LoVo (cell line): ENCODE measurements around the gene ZNF827.

Experiments
- DNase-seq: peaks from one replicate; pipeline ENCODE4 v3.0.0-alpha.2; 2016; ENCODE audit warnings: low spot score

The ZNF827 gene

GRCh38 chr4:145796346-145796745 is 142.3 kb downstream of the ZNF827 start:
- DNase-seq = no peak

GRCh38 chr4:145795521-145795920 is 143.1 kb downstream of the ZNF827 start:
- DNase-seq = no peak

GRCh38 chr4:145792429-145792828 is 146.2 kb downstream of the ZNF827 start:
- DNase-seq = no peak

- DNase-seq = no peak
Observed at GRCh38 chr4:145791988-145792387, 146.6 kb downstream of the ZNF827 start.

- DNase-seq = no peak
Observed at GRCh38 chr4:145788755-145789154, 149.9 kb downstream of the ZNF827 start.

GRCh38 chr4:145786830-145787229 is 151.8 kb downstream of the ZNF827 start:
- DNase-seq = no peak

GRCh38 chr4:145786261-145786660 is 152.4 kb downstream of the ZNF827 start:
- no peak for DNase-seq

- no peak for DNase-seq
Observed at GRCh38 chr4:145785391-145786008, 153.1 kb downstream of the ZNF827 start.

GRCh38 chr4:145784036-145784435 is 154.6 kb downstream of the ZNF827 start:
- no peak for DNase-seq

GRCh38 chr4:145782756-145783155 is 155.9 kb downstream of the ZNF827 start:
- DNase-seq = no peak

- no peak for DNase-seq
Observed at GRCh38 chr4:145781351-145781750, 157.3 kb downstream of the ZNF827 start.

GRCh38 chr4:145779319-145779801 is 159.3 kb downstream of the ZNF827 start:
- DNase-seq = no peak

- no peak for DNase-seq
Observed at GRCh38 chr4:145776208-145776607, 162.4 kb downstream of the ZNF827 start.

- no peak for DNase-seq
Observed at GRCh38 chr4:145775406-145775805, 163.2 kb downstream of the ZNF827 start.

- no peak for DNase-seq
Observed at GRCh38 chr4:145774473-145774872, 164.2 kb downstream of the ZNF827 start.

GRCh38 chr4:145773581-145774234 is 164.9 kb downstream of the ZNF827 start:
- DNase-seq = no peak

GRCh38 chr4:145772347-145772746 is 166.3 kb downstream of the ZNF827 start:
- DNase-seq = no peak

GRCh38 chr4:145770124-145770523 is 168.5 kb downstream of the ZNF827 start:
- no peak for DNase-seq

GRCh38 chr4:145769450-145770037 is 169.1 kb downstream of the ZNF827 start:
- DNase-seq = no peak

GRCh38 chr4:145766273-145766672 is 172.3 kb downstream of the ZNF827 start:
- no peak for DNase-seq

- no peak for DNase-seq
Observed at GRCh38 chr4:145763399-145763798, 175.2 kb downstream of the ZNF827 start.

- no peak for DNase-seq
Observed at GRCh38 chr4:145762719-145763118, 175.9 kb downstream of the ZNF827 start.
